ENCODE data around the gene ATP5F1A.
"Not testable (repeated sequence)": the region's sequence is repeated elsewhere in the genome, so short reads cannot be mapped to it uniquely, and the experiment has no call there.

The ATP5F1A gene

GRCh38 chr18:46061796-46062195 lies 36.3 kb downstream of the ATP5F1A start:
- Histone ChIP-seq H3K4me3 (ENCODE audit: extremely low read depth, insufficient read depth, low read length, poor library complexity, severe bottlenecking) (no peak overlapping the region), H3K9me3 (ENCODE audit: control insufficient read depth, low read length) (no peaks in the 10 kb centered on the region), H3K4me1 (ENCODE audit: control insufficient read depth, insufficient read depth, low read length, poor library complexity, severe bottlenecking) (no peaks in the 10 kb centered on the region), H3K36me3 (ENCODE audit: control insufficient read depth, insufficient read depth, low read length) (peaks cover 5% of the 10 kb centered on the region), H3K27ac (ENCODE audit: low read depth, low read length, severe bottlenecking) (no peak overlapping the region)
- whole genome bisulfite sequencing, 2 experiments (ENCODE audit: insufficient coverage in 2 of 2) = 100% methylated on average over 1 of the region's 1 CpG; no CpG with 5 or more reads in 1 of the 2 experiments

DNA sequence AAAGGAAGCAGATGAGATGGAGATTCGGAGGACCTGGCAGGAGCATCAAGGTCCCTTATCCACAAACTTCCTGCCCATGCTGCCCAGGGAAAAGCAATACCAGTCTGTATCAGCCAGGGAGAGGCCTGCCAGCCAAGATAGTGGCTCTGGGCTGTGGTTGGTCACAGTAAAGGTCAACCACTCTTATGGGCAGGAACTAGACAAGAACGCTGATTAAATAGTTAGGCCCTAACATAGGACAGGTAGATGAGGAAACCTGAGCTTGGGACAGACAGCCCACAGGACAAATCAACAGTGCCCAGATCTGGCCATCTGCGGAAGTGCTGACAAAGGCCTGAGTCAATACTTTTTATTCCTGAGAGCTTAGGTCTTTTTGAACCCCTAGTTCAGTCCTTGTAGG lies 36.7 kb downstream of the ATP5F1A start:
- H3K4me1 ChIP-seq (ENCODE audit: control insufficient read depth, insufficient read depth, low read length, poor library complexity, severe bottlenecking) = no peaks in the 10 kb centered on the region
- peaks cover 7% of the 10 kb centered on the region for H3K36me3 ChIP-seq (ENCODE audit: control insufficient read depth, insufficient read depth, low read length)
- no peaks in the 10 kb centered on the region for H3K9me3 ChIP-seq (ENCODE audit: control insufficient read depth, low read length)
- 79 to 93% methylated on average over 3 of the region's 3 CpGs for WGBS, 2 experiments (ENCODE audit: insufficient coverage in 2 of 2)
- H3K27ac ChIP-seq (ENCODE audit: low read depth, low read length, severe bottlenecking) = no peak overlapping the region
- H3K4me3 ChIP-seq (ENCODE audit: extremely low read depth, insufficient read depth, low read length, poor library complexity, severe bottlenecking) = no peak overlapping the region

GRCh38 chr18:46060359-46060841 lies 37.7 kb downstream of the ATP5F1A start:
- H3K4me3 ChIP-seq (ENCODE audit: extremely low read depth, insufficient read depth, low read length, poor library complexity, severe bottlenecking) = no peak overlapping the region
- H3K4me1 ChIP-seq (ENCODE audit: control insufficient read depth, insufficient read depth, low read length, poor library complexity, severe bottlenecking) = no peaks in the 10 kb centered on the region
- H3K36me3 ChIP-seq (ENCODE audit: control insufficient read depth, insufficient read depth, low read length) = peaks cover 9% of the 10 kb centered on the region
- WGBS, 2 experiments (ENCODE audit: insufficient coverage in 2 of 2) = 91 to 96% methylated on average over 3 of the region's 3 CpGs
- H3K9me3 ChIP-seq (ENCODE audit: control insufficient read depth, low read length) = no peaks in the 10 kb centered on the region
- no peak overlapping the region for H3K27ac ChIP-seq (ENCODE audit: low read depth, low read length, severe bottlenecking)

DNA sequence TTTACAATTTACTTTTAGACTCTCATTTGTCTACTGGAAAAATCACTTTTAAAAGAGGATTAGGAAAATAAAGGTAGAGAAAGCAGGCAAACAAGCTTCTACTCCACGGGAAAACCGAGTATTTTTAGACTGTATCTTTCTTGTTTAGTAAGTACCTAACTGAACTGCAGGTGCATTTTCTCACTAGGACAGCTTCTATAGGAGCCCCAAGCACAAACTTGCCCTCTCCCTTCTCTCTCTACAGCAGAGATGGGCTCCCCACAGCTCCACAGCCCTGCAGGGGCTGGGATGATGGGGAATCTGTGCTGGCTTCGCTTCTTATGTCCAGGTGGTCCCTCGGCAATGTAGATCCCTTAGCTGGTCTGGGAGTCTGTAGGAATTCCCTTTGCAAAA lies 42.3 kb downstream of the ATP5F1A start:
- Histone ChIP-seq H3K4me1 (ENCODE audit: control insufficient read depth, insufficient read depth, low read length, poor library complexity, severe bottlenecking) (peaks cover 20% of the 10 kb centered on the region), H3K4me3 (ENCODE audit: extremely low read depth, insufficient read depth, low read length, poor library complexity, severe bottlenecking) (no peak overlapping the region)
- WGBS, 2 experiments (ENCODE audit: insufficient coverage in 2 of 2) = no CpG with 5 or more reads among the region's 4 CpGs

GRCh38 chr18:46054956-46055837 lies 42.9 kb downstream of the ATP5F1A start:
- 93 to 94% methylated on average over 5 of the region's 6 CpGs for WGBS, 2 experiments (ENCODE audit: insufficient coverage in 2 of 2)
- Histone ChIP-seq H3K4me1 (ENCODE audit: control insufficient read depth, insufficient read depth, low read length, poor library complexity, severe bottlenecking) (peaks cover 20% of the 10 kb centered on the region), H3K27ac (ENCODE audit: low read depth, low read length, severe bottlenecking) (no peak overlapping the region), H3K9me3 (ENCODE audit: control insufficient read depth, low read length) (no peaks in the 10 kb centered on the region), H3K36me3 (ENCODE audit: control insufficient read depth, insufficient read depth, low read length) (peaks cover 4% of the 10 kb centered on the region), H3K4me3 (ENCODE audit: extremely low read depth, insufficient read depth, low read length, poor library complexity, severe bottlenecking) (no peak overlapping the region)

More for the DNA sequence above, 42.3 kb downstream of the ATP5F1A start:
- Histone ChIP-seq H3K9me3 (ENCODE audit: control insufficient read depth, low read length) (no peaks in the 10 kb centered on the region), H3K36me3 (ENCODE audit: control insufficient read depth, insufficient read depth, low read length) (peaks cover 4% of the 10 kb centered on the region), H3K27ac (ENCODE audit: low read depth, low read length, severe bottlenecking) (no peak overlapping the region)

DNA sequence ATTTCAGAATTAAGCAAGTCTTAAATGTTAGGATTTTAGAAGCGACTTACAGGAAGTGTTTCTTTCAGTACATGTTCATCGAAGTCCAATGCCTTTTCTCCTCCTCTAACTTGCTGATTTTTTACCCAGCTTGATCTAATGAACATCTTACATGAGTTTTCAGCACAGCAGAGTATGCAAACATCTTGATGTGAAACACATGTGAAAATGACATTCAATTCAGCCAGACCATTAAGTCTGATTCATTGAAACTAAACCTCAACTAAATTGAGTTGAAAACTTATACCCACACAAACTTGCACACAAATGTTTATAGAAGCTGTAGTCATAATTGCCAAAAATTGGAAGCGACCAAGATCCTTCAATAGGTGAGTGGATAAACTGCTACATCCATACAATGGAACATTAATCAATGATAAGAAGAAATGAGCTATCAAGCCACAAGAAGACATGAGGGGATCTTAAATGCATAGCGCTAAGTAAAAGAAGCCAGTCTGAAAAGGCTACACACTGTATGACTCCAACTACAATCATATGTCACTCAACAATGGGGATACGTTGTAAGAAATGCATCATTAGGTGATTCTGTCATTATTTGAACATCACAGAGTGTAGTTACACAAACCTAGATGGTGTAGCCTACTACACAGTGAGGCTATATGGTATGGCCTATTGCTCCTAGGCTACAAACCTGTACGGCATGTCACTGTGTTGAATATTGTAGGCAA lies 44.6 kb downstream of the ATP5F1A start:
- H3K27ac ChIP-seq (ENCODE audit: low read depth, low read length, severe bottlenecking) = no peak overlapping the region
- H3K4me3 ChIP-seq (ENCODE audit: extremely low read depth, insufficient read depth, low read length, poor library complexity, severe bottlenecking) = no peak overlapping the region
- H3K9me3 ChIP-seq (ENCODE audit: control insufficient read depth, low read length) = no peaks in the 10 kb centered on the region
- 80 to 89% methylated on average over 1 to 3 of the region's 6 CpGs for WGBS, 2 experiments (ENCODE audit: insufficient coverage in 2 of 2)
- peaks cover 4% of the 10 kb centered on the region for H3K36me3 ChIP-seq (ENCODE audit: control insufficient read depth, insufficient read depth, low read length)
- peaks cover 20% of the 10 kb centered on the region for H3K4me1 ChIP-seq (ENCODE audit: control insufficient read depth, insufficient read depth, low read length, poor library complexity, severe bottlenecking)

GRCh38 chr18:46051731-46052461 lies 46.2 kb downstream of the ATP5F1A start:
- Histone ChIP-seq H3K9me3 (ENCODE audit: control insufficient read depth, low read length) (no peaks in the 10 kb centered on the region), H3K4me3 (ENCODE audit: extremely low read depth, insufficient read depth, low read length, poor library complexity, severe bottlenecking) (no peak overlapping the region), H3K27ac (ENCODE audit: low read depth, low read length, severe bottlenecking) (no peak overlapping the region), H3K4me1 (ENCODE audit: control insufficient read depth, insufficient read depth, low read length, poor library complexity, severe bottlenecking) (peaks cover 20% of the 10 kb centered on the region), H3K36me3 (ENCODE audit: control insufficient read depth, insufficient read depth, low read length) (peaks cover 4% of the 10 kb centered on the region)
- WGBS, 2 experiments (ENCODE audit: insufficient coverage in 2 of 2) = 87 to 92% methylated on average over 5 of the region's 6 CpGs

DNA sequence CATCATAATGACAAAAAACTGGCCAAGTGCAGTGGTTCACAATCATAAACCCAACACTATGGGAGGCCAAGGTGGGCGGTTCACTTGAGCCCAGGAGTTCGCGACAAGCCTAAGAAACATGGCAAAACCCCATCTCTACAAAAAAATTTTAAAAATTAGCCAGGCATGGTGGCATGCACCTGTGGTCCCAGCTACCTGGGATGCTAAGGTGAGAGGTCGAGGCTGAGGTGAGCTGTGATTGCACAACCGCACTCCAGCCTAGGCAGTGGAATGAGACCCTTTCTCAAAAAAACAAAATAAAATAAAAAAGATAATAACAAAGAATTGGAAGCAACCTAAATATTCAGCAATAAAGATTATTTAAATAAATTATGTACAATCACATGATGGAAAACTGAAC lies 47.8 kb downstream of the ATP5F1A start:
- no peaks in the 10 kb centered on the region for H3K9me3 ChIP-seq (ENCODE audit: control insufficient read depth, low read length)
- no peak overlapping the region for H3K27ac ChIP-seq (ENCODE audit: low read depth, low read length, severe bottlenecking)
- no peak overlapping the region for H3K4me3 ChIP-seq (ENCODE audit: extremely low read depth, insufficient read depth, low read length, poor library complexity, severe bottlenecking)
- 93% methylated on average over 3 of the region's 5 CpGs; no CpG with 5 or more reads in 1 of the 2 experiments for WGBS, 2 experiments (ENCODE audit: insufficient coverage in 2 of 2)
- peaks cover 14% of the 10 kb centered on the region for H3K36me3 ChIP-seq (ENCODE audit: control insufficient read depth, insufficient read depth, low read length)
- peaks cover 20% of the 10 kb centered on the region for H3K4me1 ChIP-seq (ENCODE audit: control insufficient read depth, insufficient read depth, low read length, poor library complexity, severe bottlenecking)

GRCh38 chr18:46048641-46049040 lies 49.5 kb downstream of the ATP5F1A start:
- Histone ChIP-seq H3K36me3 (ENCODE audit: control insufficient read depth, insufficient read depth, low read length) (peaks cover 14% of the 10 kb centered on the region), H3K27ac (ENCODE audit: low read depth, low read length, severe bottlenecking) (no peak overlapping the region), H3K4me1 (ENCODE audit: control insufficient read depth, insufficient read depth, low read length, poor library complexity, severe bottlenecking) (peaks cover 19% of the 10 kb centered on the region), H3K4me3 (ENCODE audit: extremely low read depth, insufficient read depth, low read length, poor library complexity, severe bottlenecking) (no peak overlapping the region), H3K9me3 (ENCODE audit: control insufficient read depth, low read length) (no peaks in the 10 kb centered on the region)
- 100% methylated on average over 1 of the region's 1 CpG; no CpG with 5 or more reads in 1 of the 2 experiments for WGBS, 2 experiments (ENCODE audit: insufficient coverage in 2 of 2)

GRCh38 chr18:46047369-46047768 lies 50.7 kb downstream of the ATP5F1A start:
- Histone ChIP-seq H3K36me3 (ENCODE audit: control insufficient read depth, insufficient read depth, low read length) (peaks cover 14% of the 10 kb centered on the region), H3K4me1 (ENCODE audit: control insufficient read depth, insufficient read depth, low read length, poor library complexity, severe bottlenecking) (peaks cover 20% of the 10 kb centered on the region)
- 86 to 94% methylated on average over 8 to 10 of the region's 13 CpGs for WGBS, 2 experiments (ENCODE audit: insufficient coverage in 2 of 2)
- not testable (repeated sequence) for H3K4me3 ChIP-seq (ENCODE audit: extremely low read depth, insufficient read depth, low read length, poor library complexity, severe bottlenecking); H3K9me3 ChIP-seq (ENCODE audit: control insufficient read depth, low read length); H3K27ac ChIP-seq (ENCODE audit: low read depth, low read length, severe bottlenecking)
